Peyer's patch (tissue), 4 donors: ENCODE measurements around the gene FBXW9.

Source experiments
- CTCF ChIP-seq, 6 experiments: fragments of 450-650 bp in 4 of 6; fragments of 200-600 bp in 2 of 6; sonication (generic) in 1 of 6; IDR thresholded peaks; one replicate each; pipeline ENCODE4 v1.5.1; 2017 to 2019; ENCODE audit warnings: antibody characterized with exemption in 6 of 6, mild to moderate bottlenecking in 3 of 6, moderate library complexity in 1 of 6
- POLR2A ChIP-seq, 2 donors: fragments of 450-650 bp; IDR thresholded peaks; one replicate each; pipeline ENCODE4 v1.5.1; 2017; ENCODE audit warnings: antibody characterized with exemption in 2 of 2, mild to moderate bottlenecking in 2 of 2, moderate library complexity in 2 of 2

GRCh38 chr19:12669270-12670158 lies 26.9 kb downstream of the FBXW9 start:
- TF ChIP-seq POLR2A (IDR thresholded peaks at IDR 0.05) (peak; percentile 3 to 29), CTCF (IDR thresholded peaks at IDR 0.05) (no peak)
